EL (cell line): ENCODE data around the gene P2RX5.

Experiments
- DNase-seq: peaks from one replicate; pipeline ENCODE4 v3.0.0-alpha.2; 2016

The P2RX5 gene

DNA sequence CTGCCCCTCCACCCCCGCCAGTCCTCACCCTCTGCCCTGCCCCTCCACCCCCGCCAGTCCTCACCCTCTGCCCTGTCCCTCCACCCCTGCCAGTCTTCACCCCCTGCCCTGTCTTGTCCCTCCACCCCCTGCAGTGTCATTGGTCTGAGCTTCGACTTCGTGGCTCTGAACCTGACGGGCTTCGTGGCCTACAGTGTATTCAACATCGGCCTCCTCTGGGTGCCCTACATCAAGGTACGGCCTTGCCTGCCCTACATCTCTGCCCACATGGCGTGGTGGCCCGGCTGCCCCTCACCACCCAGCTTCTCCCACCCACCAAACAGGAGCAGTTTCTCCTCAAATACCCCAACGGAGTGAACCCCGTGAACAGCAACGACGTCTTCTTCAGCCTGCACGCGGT is 39.6 kb downstream of the P2RX5 start:
- no peak for DNase-seq

DNA sequence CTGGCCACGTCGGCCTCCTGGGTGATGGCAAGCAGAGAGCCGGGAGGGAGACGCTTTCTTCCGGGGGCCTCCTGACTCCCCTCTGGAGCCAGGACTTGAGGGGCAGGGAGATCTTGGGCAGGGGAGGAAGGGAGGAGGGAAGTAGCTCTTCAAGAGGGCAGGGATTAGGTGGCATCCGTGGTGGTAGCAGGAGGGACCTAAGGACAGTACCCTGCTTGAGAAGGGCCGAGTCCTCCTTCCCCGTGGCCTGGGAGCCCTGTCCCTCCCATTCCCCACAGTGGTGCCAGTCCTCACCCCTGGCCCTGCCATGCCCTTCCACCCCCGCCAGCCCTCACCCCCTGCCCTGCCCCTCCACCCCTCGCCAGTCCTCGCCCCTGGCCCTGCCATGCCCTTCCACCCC is 40.2 kb downstream of the P2RX5 start:
- no peak for DNase-seq

DNA sequence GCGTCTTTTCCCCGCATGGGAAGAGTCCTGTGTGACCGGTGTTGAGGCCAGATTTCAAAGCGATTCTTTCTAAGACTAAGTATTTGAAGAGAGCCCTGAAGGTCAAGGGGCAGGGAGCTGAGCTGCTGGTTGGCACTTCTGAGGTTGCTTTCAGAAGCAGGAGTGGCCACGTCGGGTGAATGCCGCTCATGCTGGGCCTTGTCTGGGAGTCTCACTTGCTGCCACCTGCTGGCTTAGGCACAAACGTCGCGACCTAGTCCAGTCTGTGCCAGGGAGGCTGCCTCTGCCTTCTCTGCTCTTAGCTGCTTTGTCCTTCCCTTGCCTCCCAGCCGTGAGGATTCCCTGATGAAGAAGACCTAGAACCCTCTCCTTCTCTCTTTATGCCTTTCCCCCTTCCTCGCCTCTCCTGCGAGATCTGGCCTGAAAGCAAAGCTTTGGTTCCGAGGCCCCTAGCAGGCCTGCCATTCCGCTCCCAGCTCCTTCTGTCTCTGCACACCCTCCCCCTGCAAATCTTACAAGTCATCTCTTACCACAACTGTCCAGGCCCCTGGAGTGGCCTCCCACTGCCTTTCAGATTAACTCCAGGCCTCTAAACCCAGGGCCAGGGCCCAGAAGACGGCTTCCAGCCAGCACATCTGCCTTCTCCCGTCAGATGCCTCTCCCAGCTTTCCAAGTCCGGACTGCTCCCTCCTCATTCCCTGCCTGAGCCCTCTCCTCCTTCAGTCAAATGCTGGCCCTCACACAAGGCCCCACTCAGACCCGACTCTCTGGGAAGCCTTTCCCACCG is 48.0 kb downstream of the P2RX5 start:
- DNase-seq, result peak; percentile 52

DNA sequence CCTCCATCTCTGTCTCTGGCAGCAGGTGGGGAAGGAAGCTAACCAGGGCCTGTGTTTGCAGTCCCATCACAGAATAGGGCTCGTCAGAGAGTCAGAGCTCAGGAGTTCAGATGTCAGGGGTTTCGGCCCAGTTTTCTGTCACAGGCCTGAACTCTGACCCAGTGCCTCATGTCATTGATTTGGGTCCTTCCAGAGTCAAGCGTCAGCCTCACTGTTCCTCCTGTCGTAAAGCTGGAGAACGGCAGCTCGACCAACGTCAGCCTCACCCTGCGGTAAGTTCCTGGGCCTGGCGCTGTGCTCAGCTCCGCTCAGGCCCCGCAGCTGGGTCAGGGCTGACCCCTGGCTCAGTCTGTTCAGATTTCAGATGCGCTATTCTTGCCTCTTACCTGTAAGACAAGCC is 48.7 kb downstream of the P2RX5 start:
- DNase-seq, result no peak

DNA sequence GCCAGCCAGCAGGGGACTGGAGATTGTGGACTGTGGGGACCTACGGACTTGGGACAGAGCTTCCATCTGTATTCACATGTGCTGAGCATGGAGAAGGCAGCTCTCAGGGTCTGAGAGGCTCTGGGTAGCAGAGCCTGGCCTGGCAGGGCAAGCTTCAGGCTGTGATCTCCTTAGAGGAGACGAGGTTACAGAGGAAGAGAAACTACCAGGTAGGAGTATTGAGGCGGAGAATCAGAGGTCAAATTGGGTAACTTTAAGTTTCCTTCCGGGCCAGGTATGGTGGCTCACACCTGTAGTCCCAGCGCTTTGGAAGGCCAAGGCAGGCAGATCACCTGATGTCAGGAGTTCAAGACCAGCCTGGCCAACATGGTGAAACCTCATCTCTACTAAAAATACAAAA is 50.6 kb downstream of the P2RX5 start:
- no peak for DNase-seq

DNA sequence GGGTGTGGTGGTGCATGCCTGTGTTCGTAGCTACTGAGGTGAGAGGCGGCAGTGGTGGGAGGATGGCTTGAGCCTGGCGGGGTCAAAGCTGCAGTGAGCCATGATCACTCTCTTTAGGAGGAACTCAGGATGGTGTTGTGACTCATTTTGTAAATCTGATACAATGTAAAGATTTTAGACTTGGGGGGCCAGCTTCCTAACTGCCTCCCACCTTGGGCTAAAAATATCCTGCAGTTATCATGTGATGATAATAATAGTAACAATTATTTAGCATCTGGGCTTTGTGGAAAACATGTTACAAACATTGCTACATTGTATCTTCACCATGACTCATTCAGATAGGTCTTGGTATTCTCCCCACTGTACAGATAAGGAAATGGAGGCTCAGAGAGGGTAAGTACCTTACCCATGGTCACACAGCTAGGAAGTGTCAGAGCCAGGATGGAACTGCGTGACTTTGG is 52.0 kb downstream of the P2RX5 start:
- DNase-seq, result no peak

DNA sequence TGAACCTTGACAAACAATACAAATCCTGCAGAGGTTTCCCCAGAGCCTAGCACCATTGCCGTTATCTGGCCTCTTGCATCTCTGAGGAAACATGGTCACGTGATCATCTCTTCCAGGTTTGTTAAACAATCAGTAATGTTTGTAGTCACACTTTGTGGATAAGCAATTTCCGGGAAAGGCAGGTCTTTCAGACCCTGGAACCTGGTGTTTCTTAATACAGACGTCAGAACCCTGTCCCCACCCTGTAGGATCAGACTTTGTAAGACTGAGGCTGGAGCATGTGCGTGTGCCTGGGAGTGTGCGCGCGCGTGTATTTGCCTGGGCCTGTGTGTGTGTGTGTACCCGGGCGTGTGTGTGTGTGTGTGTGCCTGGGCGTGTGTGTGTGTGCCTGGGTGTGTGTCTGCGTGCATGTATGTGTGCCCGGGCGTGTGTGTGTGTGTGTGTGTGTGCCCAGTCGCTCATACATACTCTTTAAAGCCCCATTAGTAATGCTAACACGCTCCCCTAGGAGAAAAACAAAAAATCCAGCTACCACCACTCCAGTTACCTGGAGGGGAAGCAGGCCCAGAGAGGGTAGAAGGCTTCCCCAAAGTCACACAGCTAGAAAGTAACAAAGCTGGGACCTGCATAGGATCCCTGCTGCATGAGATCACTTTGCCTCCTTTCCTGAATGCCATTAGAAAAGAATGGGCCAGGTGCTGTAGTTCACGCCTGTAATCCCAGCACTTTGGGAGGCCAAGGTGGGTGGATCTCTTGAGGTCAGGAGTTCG is 54.1 kb downstream of the P2RX5 start:
- DNase-seq, result no peak

DNA sequence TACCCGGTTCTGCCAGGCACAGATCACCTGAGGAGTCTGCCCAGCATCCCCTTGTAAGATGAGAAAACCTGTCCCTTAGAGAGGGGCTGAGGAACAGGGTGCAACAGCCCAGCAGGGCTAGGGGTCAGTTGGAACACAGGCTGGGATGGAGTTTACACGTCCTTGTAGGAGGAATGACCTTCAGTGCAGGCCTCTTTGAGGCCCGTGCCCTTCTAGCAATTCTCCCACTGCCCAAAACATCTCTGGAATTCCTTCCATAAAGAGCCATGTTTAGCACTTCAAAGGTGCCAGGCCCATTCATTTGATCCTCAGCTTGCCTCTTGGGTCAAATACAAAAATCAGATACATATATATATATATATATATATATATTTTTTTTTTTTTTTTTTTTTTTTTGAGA is 54.9 kb downstream of the P2RX5 start:
- no peak for DNase-seq

DNA sequence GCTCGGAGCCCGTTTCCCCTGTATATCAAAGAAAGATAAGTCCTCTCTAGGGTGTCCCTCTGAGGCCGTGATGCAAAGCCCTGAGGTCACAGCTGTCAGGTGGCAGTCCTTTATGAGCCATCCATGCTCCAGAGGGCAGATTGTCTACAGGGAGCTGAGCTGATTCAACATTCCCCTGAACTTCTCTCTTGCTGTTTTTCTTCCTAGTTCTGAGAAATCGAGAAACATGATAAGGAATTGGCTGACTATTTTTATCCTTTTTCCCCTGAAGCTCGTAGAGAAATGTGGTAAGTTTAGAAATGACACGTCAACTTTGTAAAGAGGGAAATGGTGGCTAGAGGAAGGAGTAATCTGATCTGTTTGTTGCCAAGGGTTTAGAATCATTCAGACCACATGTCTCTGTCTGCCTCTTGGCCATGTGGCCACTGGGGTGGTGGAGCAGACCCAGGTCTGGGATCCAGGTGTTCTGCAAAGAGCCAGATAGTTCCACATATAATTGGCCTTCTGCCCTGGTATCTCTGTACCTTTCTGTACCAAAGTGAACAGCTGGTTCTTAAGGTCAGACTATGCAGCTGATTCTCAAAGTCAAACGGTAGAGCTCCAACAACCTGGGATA is 55.9 kb downstream of the P2RX5 start:
- no peak for DNase-seq

DNA sequence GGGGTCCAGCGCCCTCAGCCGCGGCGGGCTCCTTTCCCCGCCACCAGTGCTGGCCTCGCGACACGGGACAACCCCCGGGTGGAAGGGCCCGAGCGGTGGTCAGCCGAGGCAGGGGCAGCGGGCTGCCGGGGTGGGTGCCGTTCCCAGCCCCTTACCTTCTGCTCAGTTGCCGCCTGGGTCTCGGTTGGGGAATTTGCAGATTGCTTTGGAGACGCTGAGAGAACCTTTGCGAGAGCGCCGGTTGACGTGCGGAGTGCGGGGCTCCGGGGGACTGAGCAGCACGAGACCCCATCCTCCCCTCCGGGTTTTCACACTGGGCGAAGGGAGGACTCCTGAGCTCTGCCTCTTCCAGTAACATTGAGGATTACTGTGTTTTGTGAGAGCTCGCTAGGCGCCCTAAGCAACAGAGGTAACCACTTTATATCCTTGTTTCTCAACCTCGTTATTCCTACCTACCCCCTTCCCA is 59.0 kb downstream of the P2RX5 start:
- peak; percentile 18 for DNase-seq

DNA sequence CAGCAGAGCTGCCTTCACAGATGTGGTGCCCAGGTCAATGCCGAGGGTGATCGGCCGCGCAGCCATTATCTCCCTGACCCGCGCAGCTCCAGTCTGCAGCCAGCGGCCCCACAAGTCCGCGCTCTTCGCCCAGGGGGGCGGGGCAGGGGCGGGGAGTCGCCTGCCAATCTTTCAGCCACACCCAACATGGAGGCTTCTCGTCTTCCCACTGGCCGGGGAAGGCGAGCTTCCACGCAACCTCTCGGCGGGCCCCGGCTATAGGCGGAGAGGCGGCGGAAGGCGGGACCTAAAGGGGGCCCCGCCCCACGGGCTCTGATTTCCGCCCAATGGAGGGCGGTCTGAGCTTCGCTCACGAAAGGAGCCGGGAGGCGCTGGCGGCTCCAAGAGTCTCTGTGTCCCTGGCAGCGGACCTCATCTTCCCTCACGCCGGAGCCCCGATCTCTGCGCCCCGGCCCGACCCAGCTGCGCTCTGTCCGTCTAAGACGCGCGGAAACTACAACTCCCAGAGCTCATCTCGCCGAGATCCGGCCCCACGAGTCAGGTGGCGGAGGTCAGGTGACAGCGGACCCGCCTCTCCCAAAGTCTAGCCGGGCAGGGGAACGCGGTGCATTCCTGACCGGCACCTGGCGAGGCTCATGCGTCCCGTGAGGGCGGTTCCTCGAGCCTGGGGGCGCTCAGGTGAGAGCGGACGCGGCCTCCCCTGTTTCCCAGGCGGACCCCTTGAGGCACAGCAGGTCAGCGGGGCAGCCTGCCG is 59.6 kb downstream of the P2RX5 start, which contains the start of the genes CTNS and SHPK:
CTNS (plus strand) TSS at position 607 of the 754 bp plus-strand sequence. CDS start 3,447 bp downstream, outside the sequence.
SHPK (minus strand) TSS at position 97 of the 754 bp plus-strand sequence; CDS start at position 66, 31 bp downstream.
- DNase-seq, result peak; percentile 98

DNA sequence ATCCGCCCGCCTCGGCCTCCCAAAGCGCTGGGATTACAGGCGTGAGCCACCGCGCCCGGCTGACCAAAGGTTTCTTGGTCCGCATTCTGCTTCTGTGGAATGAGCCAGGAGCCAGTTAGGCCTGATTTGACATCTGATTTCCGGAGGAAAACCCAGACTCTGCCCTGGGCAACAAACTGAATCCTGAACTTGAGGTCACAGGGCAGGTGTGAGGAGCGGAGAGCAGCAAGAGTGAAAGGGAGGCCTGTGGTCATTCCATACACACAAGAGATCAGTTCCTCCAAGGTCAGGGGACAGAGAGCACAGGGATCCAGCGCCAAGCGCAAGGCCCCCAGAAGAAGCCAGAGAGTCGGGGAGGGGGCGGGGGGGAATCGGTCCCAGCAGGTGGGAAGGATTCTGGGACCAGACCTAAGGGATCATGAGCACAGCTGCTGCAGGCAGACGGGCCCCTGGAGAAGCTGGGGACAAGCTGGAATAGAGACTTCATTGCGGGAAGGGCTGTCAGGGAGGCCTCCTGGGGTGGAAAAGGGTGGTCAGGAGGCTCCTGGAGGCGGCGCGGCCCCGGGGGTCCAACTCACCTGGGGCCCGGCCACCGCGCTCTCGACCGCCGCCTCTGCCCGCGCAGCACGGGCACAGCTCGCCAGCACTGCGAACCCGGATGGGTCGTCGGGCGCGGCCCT is 60.3 kb downstream of the P2RX5 start:
- DNase-seq, result no peak

DNA sequence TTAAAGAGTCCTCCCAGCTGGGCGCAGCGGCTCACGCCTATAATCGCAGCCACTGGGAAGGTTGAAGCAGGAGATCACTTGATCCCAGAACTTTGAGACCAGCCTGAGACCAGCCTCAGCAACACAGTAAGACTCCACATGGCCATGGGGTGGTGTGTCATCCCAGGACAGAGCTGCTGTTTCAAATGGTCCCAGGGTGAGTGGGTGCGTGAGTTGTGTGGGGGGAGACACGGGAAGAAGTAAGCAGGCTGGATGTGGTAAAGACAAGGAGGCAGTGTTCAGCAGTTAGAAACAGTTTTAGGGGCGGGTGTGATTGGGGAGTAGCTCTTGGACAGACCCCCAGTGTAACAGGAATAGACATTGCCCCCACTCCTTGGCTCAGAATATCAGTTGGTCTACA is 63.7 kb downstream of the P2RX5 start:
- DNase-seq, result no peak

DNA sequence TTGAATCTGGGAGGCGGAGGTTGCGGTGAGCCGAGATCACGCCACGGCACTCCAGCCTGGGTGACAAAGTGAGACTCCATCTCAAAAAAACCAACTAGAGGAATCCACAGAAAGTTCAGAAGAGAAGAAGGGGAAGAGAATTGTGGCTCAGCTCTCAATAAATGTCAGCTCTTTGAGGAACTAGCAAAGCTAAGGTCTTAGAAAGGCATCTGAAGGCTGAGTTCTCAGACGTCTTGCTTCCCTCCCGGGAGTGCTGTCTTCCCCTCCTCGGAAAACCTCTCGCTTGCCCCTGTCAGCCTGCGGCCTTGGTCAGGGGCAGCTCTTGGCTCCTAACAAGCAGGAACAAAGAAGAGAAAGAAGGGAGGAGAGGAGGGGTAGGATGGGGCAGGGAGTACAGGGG is 65.2 kb downstream of the P2RX5 start:
- no peak for DNase-seq

DNA sequence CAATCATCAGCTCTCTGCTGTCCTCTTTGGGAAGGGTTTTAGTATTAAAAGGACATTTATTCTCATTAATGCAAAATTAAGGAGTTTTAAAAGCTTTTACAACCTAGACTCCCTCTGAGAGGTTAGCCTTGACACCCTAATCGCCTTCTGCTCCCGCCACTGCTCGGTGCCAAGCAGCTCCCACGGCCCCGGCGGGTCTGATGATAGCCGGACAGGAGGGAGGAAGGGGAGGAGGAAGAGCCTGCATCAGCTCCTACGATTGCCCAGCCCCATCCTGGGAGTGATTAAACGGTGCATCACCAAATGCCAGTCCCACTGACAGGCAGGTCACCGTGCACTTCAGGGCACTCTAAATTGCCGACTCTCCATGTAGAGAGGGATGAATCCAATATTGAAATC is 68.2 kb downstream of the P2RX5 start:
- no peak for DNase-seq

DNA sequence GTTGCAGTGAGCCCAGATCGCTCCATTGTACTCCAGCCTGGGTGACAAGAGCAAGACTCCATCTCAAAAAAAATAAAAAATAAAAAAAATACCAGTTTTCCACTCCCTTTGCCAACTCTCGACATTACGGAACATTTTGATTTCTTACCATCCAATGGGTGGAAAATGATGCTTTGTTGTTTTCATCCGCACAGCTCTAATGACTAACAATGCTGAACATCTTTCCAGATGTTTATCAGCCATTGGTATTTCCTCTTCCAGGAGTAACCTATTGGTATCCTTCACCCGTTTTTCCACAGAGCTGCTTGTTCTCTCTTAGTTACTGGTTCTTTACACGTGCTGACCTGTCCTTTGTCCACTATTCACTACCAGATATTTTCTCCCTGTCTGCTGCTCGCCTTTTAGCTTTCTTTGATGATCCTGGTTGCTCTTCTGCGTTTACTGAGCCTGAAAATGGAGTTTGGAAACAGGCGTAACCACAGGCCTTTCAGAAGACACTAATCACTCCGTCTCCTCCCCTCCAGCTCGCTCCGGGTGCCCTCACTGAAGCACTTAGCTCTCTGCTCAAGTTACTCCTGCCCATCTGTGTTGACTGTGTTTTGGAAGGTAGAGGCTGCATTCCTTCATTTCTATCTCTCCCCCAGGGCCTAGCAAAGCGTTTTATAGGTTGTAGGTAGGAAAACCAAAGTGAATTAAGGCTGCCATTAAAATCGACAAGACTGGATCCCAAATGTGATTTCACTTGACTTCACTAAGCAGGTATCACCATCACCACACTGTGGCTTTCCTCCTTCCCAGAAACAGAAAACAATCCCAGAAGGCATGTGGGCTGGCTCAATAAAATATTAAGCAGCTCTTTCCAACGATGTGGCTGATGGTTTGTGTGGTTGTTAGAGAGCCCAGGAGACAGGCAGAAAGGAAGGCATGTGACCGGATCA is 68.9 kb downstream of the P2RX5 start:
- no peak for DNase-seq
